ENCODE data around the gene NSD1. TPM values are rescaled to one million over a fixed set of nuclear protein-coding genes. Genes with fewer than 3 reads are reported as not detected.

The NSD1 gene
- polyA plus RNA-seq, 1 donor (not counting 4 experiments of a cell fraction or from before 2014, with no cell fraction given) = 13.6 TPM

- H3K27me3 ChIP-seq (ENCODE audit: control insufficient read depth, extremely low read depth, insufficient read depth, low read length) = no peaks in the 10 kb centered on the region
- peaks cover 4% of the 10 kb centered on the region for H3K4me1 ChIP-seq (ENCODE audit: control insufficient read depth, extremely low read depth, insufficient read depth, low read length)
- H3K9me1 ChIP-seq (ENCODE audit: control insufficient read depth, extremely low read depth, insufficient read depth, low read length) = peaks cover 2% of the 10 kb centered on the region
- no peaks in the 10 kb centered on the region for H4K20me1 ChIP-seq (ENCODE audit: control insufficient read depth, extremely low read depth, insufficient read depth, low read length)
- H3K9ac ChIP-seq (ENCODE audit: control insufficient read depth, extremely low read depth, insufficient read depth, low read length) = no peak overlapping the region
- no peak overlapping the region for H3K4me3 ChIP-seq (ENCODE audit: control insufficient read depth in 2 of 3, extremely low read depth in 1 of 3, insufficient read depth in 2 of 3, low read depth in 1 of 3, low read length in 3 of 3)
- peaks cover 9 to 16% of the 10 kb centered on the region in 2 experiments for H3K36me3 ChIP-seq (ENCODE audit: control insufficient read depth in 2 of 2, extremely low read depth in 1 of 2, insufficient read depth in 2 of 2, low read length in 2 of 2)
- DNase-seq (ENCODE audit: low read depth, low spot score) (no peak), FAIRE-seq (no peak)
- no peaks in the 10 kb centered on the region for H3K9me3 ChIP-seq (ENCODE audit: control insufficient read depth, low read depth, low read length)
- H2AFZ ChIP-seq (ENCODE audit: control insufficient read depth, low read length) = no peak overlapping the region
- TF ChIP-seq EZH2 (IDR thresholded peaks at IDR 0.05; ENCODE audit: low read length) = no peak
- TF ChIP-seq CTCF (optimal IDR thresholded peaks at IDR 0.05 in 1 of 3, IDR thresholded peaks at IDR 0.05 in 1 of 3, conservative IDR thresholded peaks at IDR 0.05 in 1 of 3; ENCODE audit: extremely low read depth in 1 of 3, insufficient read depth in 2 of 3, low read length in 3 of 3) = no peak
- no peak overlapping the region for H3K4me2 ChIP-seq (ENCODE audit: control insufficient read depth, extremely low read depth, insufficient read depth, low read depth, low read length)
- H3K79me2 ChIP-seq (ENCODE audit: control insufficient read depth, insufficient read depth, low read length) = no peaks in the 10 kb centered on the region
- dilution Hi-C loops (cut with MboI; ENCODE audit: extremely low pct_ligation_motif_present, low sequenced_read_pairs) = no loop called here
- no peak overlapping the region for H3K27ac ChIP-seq (ENCODE audit: control insufficient read depth, insufficient read depth, low read length)
Measured at GRCh38 chr5:177275883-177276282, 142.3 kb downstream of the NSD1 start.

- dilution Hi-C loops (cut with MboI; ENCODE audit: extremely low pct_ligation_motif_present, low sequenced_read_pairs) = no loop called here
- no peak overlapping the region for H3K27ac ChIP-seq (ENCODE audit: control insufficient read depth, insufficient read depth, low read length)
- TF ChIP-seq EZH2 (IDR thresholded peaks at IDR 0.05; ENCODE audit: low read length) (no peak), CTCF (optimal IDR thresholded peaks at IDR 0.05 in 1 of 3, IDR thresholded peaks at IDR 0.05 in 1 of 3, conservative IDR thresholded peaks at IDR 0.05 in 1 of 3; ENCODE audit: extremely low read depth in 1 of 3, insufficient read depth in 2 of 3, low read length in 3 of 3) (no peak)
- H3K79me2 ChIP-seq (ENCODE audit: control insufficient read depth, insufficient read depth, low read length) = no peaks in the 10 kb centered on the region
- FAIRE-seq (no peak), DNase-seq (ENCODE audit: low read depth, low spot score) (no peak)
- no peaks in the 10 kb centered on the region for H3K27me3 ChIP-seq (ENCODE audit: control insufficient read depth, extremely low read depth, insufficient read depth, low read length)
- H3K36me3 ChIP-seq (ENCODE audit: control insufficient read depth in 2 of 2, extremely low read depth in 1 of 2, insufficient read depth in 2 of 2, low read length in 2 of 2) = peaks cover 11 to 17% of the 10 kb centered on the region in 2 experiments
- no peak overlapping the region for H2AFZ ChIP-seq (ENCODE audit: control insufficient read depth, low read length)
- no peaks in the 10 kb centered on the region for H3K9me3 ChIP-seq (ENCODE audit: control insufficient read depth, low read depth, low read length)
- peaks cover 2% of the 10 kb centered on the region for H3K9me1 ChIP-seq (ENCODE audit: control insufficient read depth, extremely low read depth, insufficient read depth, low read length)
- no peak overlapping the region for H3K4me3 ChIP-seq (ENCODE audit: control insufficient read depth in 2 of 3, extremely low read depth in 1 of 3, insufficient read depth in 2 of 3, low read depth in 1 of 3, low read length in 3 of 3)
- no peaks in the 10 kb centered on the region for H4K20me1 ChIP-seq (ENCODE audit: control insufficient read depth, extremely low read depth, insufficient read depth, low read length)
- no peak overlapping the region for H3K9ac ChIP-seq (ENCODE audit: control insufficient read depth, extremely low read depth, insufficient read depth, low read length)
- no peaks in the 10 kb centered on the region for H3K4me1 ChIP-seq (ENCODE audit: control insufficient read depth, extremely low read depth, insufficient read depth, low read length)
- no peak overlapping the region for H3K4me2 ChIP-seq (ENCODE audit: control insufficient read depth, extremely low read depth, insufficient read depth, low read depth, low read length)
Measured at GRCh38 chr5:177276886-177277285, 143.3 kb downstream of the NSD1 start.

All from keratinocyte (primary cell).